GM13976 (cell line): ENCODE results near the gene NUDT16.

Source experiments
- DNase-seq: peaks from one replicate; pipeline ENCODE4 v3.0.0; 2012; ENCODE audit warnings: low spot score
- in situ Hi-C: fragments of 300-500 bp; cut with MboI; formaldehyde crosslinking; loops from one replicate; pipeline ENCODE4 v1.12.0; 2022; ENCODE audit warnings: low sequenced_read_pairs, mixed read lengths, inconsistent platforms; ENCODE audit not compliant: unreplicated experiment
- TF ChIP-seq, protein P1 (sequence below): IDR thresholded peaks from 2 replicates; pipeline ENCODE4 v1.5.1; 2012; ENCODE audit warnings: borderline replicate concordance, mild to moderate bottlenecking; ENCODE audit not compliant: insufficient read depth; ENCODE audit errors: extremely low read depth, missing control alignments, control extremely low read depth

NUDT16 gene

DNA sequence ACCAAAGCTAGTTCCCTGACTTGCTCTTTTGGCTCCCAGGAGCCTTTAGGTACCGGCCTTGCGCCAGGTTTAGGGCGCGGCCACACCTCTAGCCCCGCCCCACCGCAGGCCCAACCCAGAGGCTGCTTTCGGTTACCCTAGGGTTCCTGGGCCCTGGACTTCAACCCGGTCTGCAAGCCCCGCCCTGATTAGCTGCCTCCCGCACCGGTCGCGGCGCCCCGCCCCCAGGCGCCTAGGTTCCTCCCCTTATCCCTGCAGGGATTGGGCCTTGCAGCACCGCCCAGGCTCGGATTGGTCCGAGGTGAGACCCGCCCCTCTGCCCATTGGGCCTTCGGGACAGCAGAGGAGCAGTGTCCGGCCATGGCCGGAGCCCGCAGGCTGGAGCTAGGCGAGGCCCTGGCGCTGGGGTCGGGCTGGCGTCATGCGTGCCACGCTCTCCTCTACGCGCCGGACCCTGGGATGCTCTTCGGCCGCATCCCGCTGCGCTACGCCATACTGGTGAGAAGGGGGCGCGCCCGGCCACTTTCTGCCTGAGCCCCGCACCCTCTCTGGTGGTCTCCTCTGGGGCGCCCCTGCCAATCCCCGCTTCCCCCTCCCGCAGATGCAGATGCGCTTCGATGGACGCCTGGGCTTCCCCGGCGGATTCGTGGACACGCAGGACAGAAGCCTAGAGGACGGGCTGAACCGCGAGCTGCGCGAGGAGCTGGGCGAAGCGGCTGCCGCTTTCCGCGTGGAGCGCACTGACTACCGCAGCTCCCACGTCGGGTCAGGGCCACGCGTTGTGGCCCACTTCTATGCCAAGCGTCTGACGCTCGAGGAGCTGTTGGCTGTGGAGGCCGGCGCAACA is at the start of gene NUDT16:
TSS of gene NUDT16 (plus strand) at position 330 of the 847 bp plus-strand sequence. CDS start at position 361, 31 bp downstream.
- in situ Hi-C loops, result no loop called here
- TF ChIP-seq, protein P1, sequence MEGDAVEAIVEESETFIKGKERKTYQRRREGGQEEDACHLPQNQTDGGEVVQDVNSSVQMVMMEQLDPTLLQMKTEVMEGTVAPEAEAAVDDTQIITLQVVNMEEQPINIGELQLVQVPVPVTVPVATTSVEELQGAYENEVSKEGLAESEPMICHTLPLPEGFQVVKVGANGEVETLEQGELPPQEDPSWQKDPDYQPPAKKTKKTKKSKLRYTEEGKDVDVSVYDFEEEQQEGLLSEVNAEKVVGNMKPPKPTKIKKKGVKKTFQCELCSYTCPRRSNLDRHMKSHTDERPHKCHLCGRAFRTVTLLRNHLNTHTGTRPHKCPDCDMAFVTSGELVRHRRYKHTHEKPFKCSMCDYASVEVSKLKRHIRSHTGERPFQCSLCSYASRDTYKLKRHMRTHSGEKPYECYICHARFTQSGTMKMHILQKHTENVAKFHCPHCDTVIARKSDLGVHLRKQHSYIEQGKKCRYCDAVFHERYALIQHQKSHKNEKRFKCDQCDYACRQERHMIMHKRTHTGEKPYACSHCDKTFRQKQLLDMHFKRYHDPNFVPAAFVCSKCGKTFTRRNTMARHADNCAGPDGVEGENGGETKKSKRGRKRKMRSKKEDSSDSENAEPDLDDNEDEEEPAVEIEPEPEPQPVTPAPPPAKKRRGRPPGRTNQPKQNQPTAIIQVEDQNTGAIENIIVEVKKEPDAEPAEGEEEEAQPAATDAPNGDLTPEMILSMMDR, result no peak
- DNase-seq, result peak; percentile 99

DNA sequence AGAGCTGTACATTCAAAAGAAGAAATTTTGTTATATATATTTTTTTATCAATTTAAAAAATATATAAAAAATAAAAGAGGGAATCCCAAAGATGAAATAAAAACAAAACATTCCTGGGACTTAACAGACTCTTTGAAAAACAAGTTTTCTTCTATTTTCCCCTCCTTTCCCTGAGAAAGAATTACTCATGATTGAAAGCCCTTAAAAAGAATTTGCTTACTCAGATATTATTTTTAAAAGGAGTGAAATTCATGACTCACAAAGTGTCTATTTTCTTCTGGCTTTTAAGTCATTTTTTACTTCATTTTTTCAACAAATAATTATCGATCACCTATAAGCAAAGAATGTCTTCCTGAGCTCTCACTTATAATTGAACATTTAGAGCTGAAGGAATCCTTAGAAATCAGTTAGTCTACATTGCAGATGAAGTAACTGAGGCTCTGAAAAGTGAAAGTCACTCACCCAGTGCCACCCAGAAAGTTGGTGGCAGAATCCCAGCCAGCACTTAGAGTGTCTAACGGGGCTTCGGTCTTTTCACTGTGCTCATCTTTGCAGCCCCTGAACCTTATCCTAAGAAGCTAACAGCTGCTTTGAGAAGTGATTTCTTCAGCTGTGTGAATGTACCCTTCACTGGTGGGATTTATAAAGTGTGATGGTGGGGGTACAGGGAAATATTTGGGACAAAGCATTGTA is 42.5 kb upstream of the NUDT16 start:
- in situ Hi-C loops, result no loop called here
- TF ChIP-seq, protein P1, result no peak
- no peak for DNase-seq

- in situ Hi-C loops, result no loop called here
- TF ChIP-seq, protein P1, result no peak
- no peak for DNase-seq
These were observed 39.8 kb upstream of the NUDT16 start for GRCh38 chr3:131341761-131342160.

DNA sequence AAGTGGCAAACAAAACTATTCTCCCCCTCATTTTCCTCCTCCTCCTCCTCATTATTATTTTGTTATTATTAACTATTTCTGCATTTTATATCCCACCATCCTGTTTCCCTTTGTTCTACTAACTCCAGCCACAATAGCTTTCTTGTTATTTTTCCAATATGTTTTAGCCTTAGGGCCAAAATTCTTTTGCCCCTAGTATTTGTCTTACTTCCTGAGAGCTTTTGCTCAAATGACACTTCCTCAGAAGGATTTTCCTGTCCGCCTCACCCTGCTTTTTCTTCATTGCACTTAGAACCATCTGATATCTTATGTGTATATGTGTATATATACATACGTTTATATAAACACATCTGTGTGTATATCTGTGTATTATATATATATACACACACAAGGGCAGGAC is 32.7 kb upstream of the NUDT16 start:
- TF ChIP-seq, protein P1, result no peak
- in situ Hi-C loops, result no loop called here
- DNase-seq, result no peak

DNA sequence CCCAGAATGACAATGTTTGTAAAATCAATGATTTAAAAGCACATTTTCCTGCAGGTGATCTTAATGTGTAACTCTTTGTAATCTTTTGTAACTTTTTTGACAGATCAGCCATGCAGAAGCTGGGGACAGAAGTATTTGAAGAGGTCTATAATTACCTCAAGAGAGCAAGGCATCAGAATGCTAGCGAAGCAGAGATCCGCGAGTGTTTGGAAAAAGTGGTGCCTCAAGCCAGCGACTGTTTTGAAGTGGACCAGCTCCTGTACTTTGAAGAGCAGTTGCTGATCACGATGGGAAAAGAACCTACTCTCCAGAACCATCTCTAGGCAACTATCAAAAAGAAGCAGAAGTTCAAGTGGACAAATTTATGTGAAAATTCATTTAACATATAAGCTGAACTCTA is 32.1 kb upstream of the NUDT16 start:
- DNase-seq, result no peak
- in situ Hi-C loops, result no loop called here
- TF ChIP-seq, protein P1, result no peak

GRCh38 chr3:131349946-131350347 is 31.6 kb upstream of the NUDT16 start:
- TF ChIP-seq, protein P1, result no peak
- in situ Hi-C loops, result no loop called here
- no peak for DNase-seq
